ENCODE data around the gene DNAJC16. TPM values are rescaled to one million over a fixed set of nuclear protein-coding genes. Genes with fewer than 3 reads are reported as not detected.
"Not testable (repeated sequence)": the region's sequence is repeated elsewhere in the genome, so short reads cannot be mapped to it uniquely, and the experiment has no call there.

The DNAJC16 gene
- 10 to 100 TPM; 24.3 to 26.3 TPM for total RNA-seq
- 10 to 100 TPM; 15.9 to 21.3 (median 18.7) TPM for polyA plus RNA-seq (ENCODE audit: insufficient read length in 6 of 6)
- long read RNA-seq, donor 1, full-length matches to known transcripts: 5 of 5 reads
- long read RNA-seq, donor 1, partial matches to known transcripts: 0 of 5 reads
- long read RNA-seq, donor 1, other reads (novel, unspliced or antisense): 0 of 5 reads
- long read RNA-seq, donor 2, full-length matches to known transcripts: 2 of 2 reads
- long read RNA-seq, donor 2, partial matches to known transcripts: 0 of 2 reads
- long read RNA-seq, donor 2, other reads (novel, unspliced or antisense): 0 of 2 reads
- long read RNA-seq, donor 3: 0 reads
- long read RNA-seq, donor 4: 0 reads
- long read RNA-seq, donor 5, full-length matches to known transcripts: 7 of 7 reads
- long read RNA-seq, donor 5, partial matches to known transcripts: 0 of 7 reads
- long read RNA-seq, donor 5, other reads (novel, unspliced or antisense): 0 of 7 reads
- long read RNA-seq, donor 6, full-length matches to known transcripts: 3 of 3 reads
- long read RNA-seq, donor 6, partial matches to known transcripts: 0 of 3 reads
- long read RNA-seq, donor 6, other reads (novel, unspliced or antisense): 0 of 3 reads
- long read RNA-seq, donor 7, full-length matches to known transcripts: 1 of 1 reads
- long read RNA-seq, donor 7, partial matches to known transcripts: 0 of 1 reads
- long read RNA-seq, donor 7, other reads (novel, unspliced or antisense): 0 of 1 reads
- long read RNA-seq, donor 8, full-length matches to known transcripts: 3 of 3 reads
- long read RNA-seq, donor 8, partial matches to known transcripts: 0 of 3 reads
- long read RNA-seq, donor 8, other reads (novel, unspliced or antisense): 0 of 3 reads
- long read RNA-seq, donor 9: 0 reads
- long read RNA-seq, donor 10, partial matches to known transcripts: 0 of 1 reads
- long read RNA-seq, donor 10, other reads (novel, unspliced or antisense): 0 of 1 reads
- long read RNA-seq, donor 11, full-length matches to known transcripts: 3 of 3 reads
- long read RNA-seq, donor 11, partial matches to known transcripts: 0 of 3 reads
- long read RNA-seq, donor 11, other reads (novel, unspliced or antisense): 0 of 3 reads
- long read RNA-seq, donor 12, full-length matches to known transcripts: 1 of 1 reads
- long read RNA-seq, donor 12, partial matches to known transcripts: 0 of 1 reads
- long read RNA-seq, donor 12, other reads (novel, unspliced or antisense): 0 of 1 reads

- ATAC-seq (peak; percentile 66), DNase-seq (peak; percentile 98 to 100 (median 100))
- intact Hi-C loops (cut with DNase I): no loop called here
- Histone ChIP-seq H3K4me3 (peak within 1 kb of the TSS; percentile 69 to 80), H3K36me3 (peaks cover 0 to 9% of the 10 kb centered on the region in 2 donors), H3K27ac (peak within 1 kb of the TSS; percentile 89 to 91), H3K4me1 (peaks cover 11 to 40% of the 10 kb centered on the region in 2 donors), H3K27me3 (no peaks in the 10 kb centered on the region), H3K9me3 (no peaks in the 10 kb centered on the region)
- TF ChIP-seq, protein P1, sequence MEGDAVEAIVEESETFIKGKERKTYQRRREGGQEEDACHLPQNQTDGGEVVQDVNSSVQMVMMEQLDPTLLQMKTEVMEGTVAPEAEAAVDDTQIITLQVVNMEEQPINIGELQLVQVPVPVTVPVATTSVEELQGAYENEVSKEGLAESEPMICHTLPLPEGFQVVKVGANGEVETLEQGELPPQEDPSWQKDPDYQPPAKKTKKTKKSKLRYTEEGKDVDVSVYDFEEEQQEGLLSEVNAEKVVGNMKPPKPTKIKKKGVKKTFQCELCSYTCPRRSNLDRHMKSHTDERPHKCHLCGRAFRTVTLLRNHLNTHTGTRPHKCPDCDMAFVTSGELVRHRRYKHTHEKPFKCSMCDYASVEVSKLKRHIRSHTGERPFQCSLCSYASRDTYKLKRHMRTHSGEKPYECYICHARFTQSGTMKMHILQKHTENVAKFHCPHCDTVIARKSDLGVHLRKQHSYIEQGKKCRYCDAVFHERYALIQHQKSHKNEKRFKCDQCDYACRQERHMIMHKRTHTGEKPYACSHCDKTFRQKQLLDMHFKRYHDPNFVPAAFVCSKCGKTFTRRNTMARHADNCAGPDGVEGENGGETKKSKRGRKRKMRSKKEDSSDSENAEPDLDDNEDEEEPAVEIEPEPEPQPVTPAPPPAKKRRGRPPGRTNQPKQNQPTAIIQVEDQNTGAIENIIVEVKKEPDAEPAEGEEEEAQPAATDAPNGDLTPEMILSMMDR (IDR thresholded peaks at IDR 0.05): peak; percentile 8 to 17
Measured at GRCh38 chr1:15526490-15527339, at the start of gene DNAJC16. Gene DNAJC16 (plus strand): TSS chr1:15526848. CDS start chr1:15529106, 2,258 bp downstream.

GRCh38 chr1:15476927-15477326, 49.7 kb upstream of the DNAJC16 start:
- Histone ChIP-seq H3K9me3 (no peaks in the 10 kb centered on the region), H3K27me3 (no peaks in the 10 kb centered on the region), H3K4me3 (no peak overlapping the region), H3K27ac (no peak overlapping the region), H3K4me1 (no peaks in the 10 kb centered on the region), H3K36me3 (no peaks in the 10 kb centered on the region)
- ATAC-seq (no peak), DNase-seq (peak in 1 of 4 donors; percentile 8)
- intact Hi-C loops (cut with DNase I): no loop called here
- TF ChIP-seq, protein P1 (IDR thresholded peaks at IDR 0.05): no peak

- Histone ChIP-seq H3K4me1 (no peaks in the 10 kb centered on the region), H3K4me3 (no peak overlapping the region), H3K36me3 (no peaks in the 10 kb centered on the region), H3K27ac (no peak overlapping the region), H3K9me3 (no peaks in the 10 kb centered on the region), H3K27me3 (no peaks in the 10 kb centered on the region)
- intact Hi-C loops (cut with DNase I): no loop called here
- ATAC-seq (peak; percentile 26), DNase-seq (peak in 2 of 4 donors; percentile 72 to 75)
- TF ChIP-seq, protein P1 (IDR thresholded peaks at IDR 0.05): no peak
Measured at GRCh38 chr1:15477646-15478212, 48.9 kb upstream of the DNAJC16 start.

DNA sequence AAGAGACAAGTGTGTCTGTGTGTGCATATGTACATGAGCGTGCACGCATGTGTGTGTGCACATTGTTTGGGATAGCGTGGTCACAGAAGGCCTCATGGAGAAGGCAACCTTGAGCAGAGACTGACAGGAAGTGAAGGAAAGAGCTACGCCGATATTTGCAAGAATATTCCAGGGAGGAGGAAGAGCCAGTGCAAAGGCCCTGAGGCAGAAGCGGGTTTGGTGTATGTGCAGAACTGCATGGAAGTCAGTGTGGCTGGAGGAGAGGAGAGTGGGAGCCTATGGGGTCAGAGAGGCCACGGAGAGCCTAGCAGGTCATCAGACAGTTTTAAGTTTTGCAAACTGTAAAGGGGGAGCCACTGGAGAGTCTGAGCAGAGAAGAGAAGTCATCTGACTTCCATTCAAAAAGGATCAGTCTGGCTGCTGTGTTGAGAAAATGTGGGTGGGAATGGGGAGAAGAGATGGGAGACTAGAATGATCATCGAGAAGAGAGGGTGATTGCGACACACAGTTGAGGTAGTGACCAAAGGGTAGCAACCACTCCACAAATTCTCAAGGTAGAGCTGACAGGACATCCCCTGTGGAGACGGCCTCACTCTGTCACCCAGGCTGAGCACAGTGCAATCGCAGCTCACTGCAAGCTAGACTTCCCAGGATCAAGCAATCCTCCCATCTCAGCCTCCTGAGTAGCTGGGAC, 46.8 kb upstream of the DNAJC16 start:
- H3K27ac ChIP-seq: no peak overlapping the region
- no peaks in the 10 kb centered on the region for H3K27me3 ChIP-seq
- TF ChIP-seq, protein P1 (IDR thresholded peaks at IDR 0.05): no peak
- no peak overlapping the region for H3K4me3 ChIP-seq
- no peak for DNase-seq
- no peaks in the 10 kb centered on the region for H3K4me1 ChIP-seq
- no peaks in the 10 kb centered on the region for H3K36me3 ChIP-seq
- intact Hi-C loops (cut with DNase I): no loop called here
- ATAC-seq: no peak
- H3K9me3 ChIP-seq: no peaks in the 10 kb centered on the region

- H3K9me3 ChIP-seq; DNase-seq; H3K36me3 ChIP-seq; ATAC-seq; H3K4me3 ChIP-seq; H3K27me3 ChIP-seq; H3K4me1 ChIP-seq; H3K27ac ChIP-seq; intact Hi-C loops (cut with DNase I): not testable (repeated sequence)
Measured at GRCh38 chr1:15482455-15482854, 44.2 kb upstream of the DNAJC16 start.

- H3K27me3 ChIP-seq; H3K27ac ChIP-seq; DNase-seq; H3K4me3 ChIP-seq; intact Hi-C loops (cut with DNase I); H3K4me1 ChIP-seq; H3K9me3 ChIP-seq; H3K36me3 ChIP-seq; ATAC-seq: not testable (repeated sequence)
Measured at GRCh38 chr1:15482983-15483543, 43.6 kb upstream of the DNAJC16 start.

All from left lung (tissue), 14 donors.